ENCODE data around the gene MLLT10.
A peak's percentile ranks its signal among the peaks of the same experiment; 100 is the strongest.

The MLLT10 gene

GRCh38 chr10:21501731-21502347, 32.2 kb upstream of the MLLT10 start:
- no peak for DNase-seq

GRCh38 chr10:21502348-21502740, 31.7 kb upstream of the MLLT10 start:
- no peak for DNase-seq

- no peak for DNase-seq
Observed at GRCh38 chr10:21503542-21503941, 30.5 kb upstream of the MLLT10 start.

- no peak for DNase-seq
Observed at GRCh38 chr10:21505711-21506278, 28.2 kb upstream of the MLLT10 start.

- DNase-seq: no peak
Observed at GRCh38 chr10:21506351-21506750, 27.7 kb upstream of the MLLT10 start.

GRCh38 chr10:21507150-21507549, 26.9 kb upstream of the MLLT10 start:
- no peak for DNase-seq

- no peak for DNase-seq
Observed at GRCh38 chr10:21508706-21509331, 25.2 kb upstream of the MLLT10 start.

- no peak for DNase-seq
Observed at GRCh38 chr10:21509341-21510240, 24.4 kb upstream of the MLLT10 start.

- no peak for DNase-seq
Observed at GRCh38 chr10:21510241-21511094, 23.6 kb upstream of the MLLT10 start.

GRCh38 chr10:21511095-21511570, 22.9 kb upstream of the MLLT10 start:
- no peak for DNase-seq

GRCh38 chr10:21511946-21512572, 22.0 kb upstream of the MLLT10 start:
- DNase-seq: no peak

GRCh38 chr10:21512573-21513404, 21.2 kb upstream of the MLLT10 start:
- DNase-seq: no peak

GRCh38 chr10:21513405-21513788, 20.6 kb upstream of the MLLT10 start:
- DNase-seq: no peak

GRCh38 chr10:21514129-21514817, 19.8 kb upstream of the MLLT10 start:
- DNase-seq: no peak

GRCh38 chr10:21514818-21515351, 19.1 kb upstream of the MLLT10 start:
- DNase-seq: no peak

- DNase-seq: no peak
Observed at GRCh38 chr10:21515361-21516241, 18.4 kb upstream of the MLLT10 start.

- peak; percentile 52 for DNase-seq
Observed at GRCh38 chr10:21516242-21517131, 17.5 kb upstream of the MLLT10 start.
